Activated CD8-positive, alpha-beta memory T cell treated with anti-CD3 and anti-CD28 coated beads for 36 hours (primary cell): Measurements from ENCODE around the gene ABCD3. TPM values are rescaled to one million over a fixed set of nuclear protein-coding genes. Genes with fewer than 3 reads are reported as not detected.
"Not testable (repeated sequence)": the region's sequence is repeated elsewhere in the genome, so short reads cannot be mapped to it uniquely, and the experiment has no call there.

Source experiments
- CTCF ChIA-PET: fragments of 350-600 bp; sonication (Branson Sonifier 250); formaldehyde crosslinking; loops from one replicate; lab custom pipeline; 2021; ENCODE audit warnings: antibody characterized with exemption; lab: Charles Lee
- POLR2A ChIA-PET: fragments of 350-600 bp; sonication (Branson Sonifier 250); formaldehyde crosslinking; loops from one replicate; lab custom pipeline; 2021; ENCODE audit warnings: antibody characterized with exemption; lab: Charles Lee
- total RNA-seq, 2 experiments: library from RNA; stranded (reverse); gene quantifications; one replicate each; pipeline ENCODE4 v1.2.3, GENCODE V29; 2021

ABCD3 gene
- total RNA-seq, 2 experiments from 2014 or later, result 35.2 to 38.5 TPM

DNA sequence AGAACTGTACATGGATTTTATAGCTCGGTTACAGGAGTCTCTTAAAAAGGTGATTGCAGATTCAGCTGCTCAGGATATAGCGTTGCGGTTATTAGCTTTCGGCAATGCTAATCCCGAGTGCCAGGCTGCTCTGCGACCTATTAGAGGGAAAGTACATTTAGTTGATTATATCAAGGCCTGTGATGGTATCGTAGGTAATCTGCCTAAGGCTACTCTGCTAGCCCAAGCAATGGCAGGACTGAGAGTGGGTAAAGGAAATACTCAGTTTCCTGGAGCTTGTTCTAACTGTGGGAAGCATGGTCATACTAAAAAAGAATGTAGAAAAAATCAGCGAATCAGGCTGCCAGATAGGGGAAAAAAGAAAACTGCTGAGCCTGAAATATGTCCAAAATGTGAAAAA is 27.5 kb downstream of the ABCD3 start:
- CTCF ChIA-PET, POLR2A ChIA-PET: not testable (repeated sequence)

DNA sequence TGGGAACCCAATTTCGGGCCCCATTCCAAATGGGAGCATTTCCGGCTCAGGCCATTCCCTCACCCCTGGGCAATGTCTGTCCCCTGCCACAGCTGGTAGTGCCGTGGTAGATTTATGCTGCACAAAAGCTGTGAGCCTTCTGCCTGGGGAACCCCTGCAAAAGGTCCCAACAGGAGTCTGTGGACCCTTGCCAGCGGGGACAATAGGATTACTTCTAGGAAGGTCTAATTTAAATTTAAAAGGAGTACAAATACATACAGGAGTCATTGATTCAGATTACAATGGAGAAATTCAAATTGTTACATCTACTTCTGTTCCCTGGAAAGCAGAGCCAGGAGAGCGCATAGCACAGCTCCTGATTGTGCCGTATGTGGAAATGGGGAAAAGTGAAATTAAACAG is 28.0 kb downstream of the ABCD3 start:
- CTCF ChIA-PET, POLR2A ChIA-PET: not testable (repeated sequence)

DNA sequence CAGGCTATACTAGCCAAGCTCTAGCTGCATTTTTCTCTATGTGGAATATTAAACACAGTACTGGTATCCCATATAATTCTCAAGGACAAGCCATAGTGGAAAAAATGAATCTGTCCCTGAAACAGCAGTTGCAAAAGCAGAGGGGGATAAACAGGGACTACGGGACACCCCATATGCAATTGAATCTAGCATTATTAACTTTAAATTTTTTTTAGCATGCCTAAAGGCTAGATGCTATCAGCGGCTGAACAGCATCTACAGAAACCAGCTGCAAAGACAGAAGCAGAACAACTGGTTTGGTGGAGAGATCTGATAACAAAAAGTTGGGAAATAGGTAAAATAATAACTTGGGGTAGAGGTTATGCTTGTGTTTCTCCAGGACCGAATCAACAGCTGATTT is 30.6 kb downstream of the ABCD3 start:
- POLR2A ChIA-PET, CTCF ChIA-PET: not testable (repeated sequence)

DNA sequence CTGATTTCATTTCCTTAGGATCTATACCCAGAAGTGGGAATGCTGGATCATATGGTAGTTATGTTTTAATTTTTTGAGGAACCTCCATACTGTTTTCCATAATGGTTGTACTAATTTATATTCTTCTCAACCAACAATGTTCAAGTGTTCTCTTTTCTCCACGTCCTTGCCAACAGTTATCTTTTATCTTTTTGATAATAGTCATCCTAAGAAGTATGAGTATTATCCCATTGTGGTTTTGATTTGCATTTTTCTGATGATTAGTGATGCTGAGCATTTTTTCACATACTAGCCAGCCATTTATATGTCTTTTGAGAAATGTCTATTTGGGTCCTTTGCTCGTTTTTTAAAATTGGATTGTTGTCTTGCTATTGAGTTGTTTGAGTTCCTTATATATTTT is 38.5 kb downstream of the ABCD3 start:
- CTCF ChIA-PET, result no interaction called here
- POLR2A ChIA-PET, result no interaction called here

DNA sequence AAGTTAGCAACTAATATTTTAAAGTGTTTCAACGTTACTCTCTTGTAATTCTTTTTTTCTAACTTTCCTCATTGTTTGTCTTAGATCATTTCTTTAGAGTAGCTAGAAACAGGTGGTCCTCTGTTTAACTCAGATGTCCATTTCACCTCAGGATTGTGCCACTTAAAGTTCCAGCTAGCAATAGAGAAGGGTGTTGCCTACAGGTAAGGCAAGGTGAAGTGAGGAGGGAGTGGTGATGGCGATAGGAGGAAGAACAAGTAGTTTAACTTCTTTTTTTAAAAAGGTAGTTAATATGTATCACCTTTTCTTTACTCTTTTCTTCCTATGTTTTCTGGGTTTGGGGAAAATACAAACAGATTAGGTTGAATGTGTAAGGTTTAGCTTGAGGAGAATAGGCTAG is 44.4 kb downstream of the ABCD3 start:
- POLR2A ChIA-PET, result no interaction called here
- CTCF ChIA-PET, result interaction anchor here (1.9 kb wide), 1 partner anchor 423 kb away, joined by 6 read pairs; no protein-coding TSS in a partner anchor

DNA sequence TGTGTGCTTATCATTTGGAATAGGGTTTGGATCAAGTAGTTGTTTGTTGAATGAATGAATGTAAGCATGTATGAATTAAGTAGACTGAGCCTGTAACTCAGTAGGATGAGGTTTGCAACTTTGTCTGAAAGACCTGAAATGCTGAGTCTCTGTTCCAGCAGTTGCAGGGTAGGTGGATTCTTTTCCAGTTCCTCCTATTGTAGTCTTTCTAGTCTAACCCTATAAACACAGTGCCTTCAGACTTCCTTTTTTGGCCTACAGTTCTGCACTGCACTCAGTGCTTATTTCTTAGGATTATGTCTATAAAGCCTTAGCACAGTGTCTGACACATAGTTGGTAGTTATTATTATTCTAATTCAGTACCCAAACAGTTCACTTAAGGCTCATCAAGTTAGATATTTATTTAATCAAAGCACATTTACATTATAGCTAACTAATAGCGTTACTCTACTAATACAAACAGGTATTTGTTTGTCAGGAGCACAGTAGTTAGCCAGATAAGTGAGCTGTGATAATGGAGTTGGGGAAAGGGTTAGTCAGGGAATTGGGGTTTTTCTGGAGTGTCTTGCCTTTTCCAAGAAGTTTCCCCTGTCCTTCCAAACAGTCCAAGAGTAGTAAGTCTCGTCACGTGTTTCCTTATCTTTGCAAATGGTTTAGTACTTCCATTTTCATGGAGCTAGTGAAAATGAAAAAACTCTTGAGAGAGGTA is 45.0 kb downstream of the ABCD3 start:
- ChIA-PET POLR2A (no interaction called here), CTCF (interaction anchor here (0.6 to 1.9 kb wide), 2 partner anchors 402 to 423 kb away, joined by 3 to 6 read pairs; no protein-coding TSS in a partner anchor)

DNA sequence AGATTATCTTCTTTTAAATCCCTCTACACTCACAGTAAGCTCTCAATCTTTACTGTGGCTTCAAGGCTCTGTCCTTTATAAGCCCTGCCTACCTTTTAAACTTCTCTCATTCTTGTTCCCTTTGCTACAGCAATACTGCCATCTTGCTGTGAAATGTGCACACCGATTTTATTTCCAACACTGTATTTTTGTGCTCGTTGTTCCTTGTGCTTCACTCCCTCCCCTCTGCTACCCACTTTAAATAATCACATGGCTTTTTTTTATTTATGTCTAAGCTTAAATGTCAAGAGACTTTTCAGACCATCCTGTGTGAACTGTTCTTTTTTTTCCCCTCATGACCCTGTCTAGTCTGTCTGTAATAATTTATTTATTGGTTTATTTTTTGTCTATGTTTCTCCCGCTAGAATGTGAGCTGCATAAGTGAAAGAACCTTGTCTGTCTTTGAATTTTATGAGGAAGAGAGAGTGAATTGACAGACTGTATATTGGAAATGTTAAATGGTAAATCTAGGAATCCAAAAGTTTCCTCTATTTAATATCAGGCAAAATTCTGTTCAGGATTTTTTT is 45.7 kb downstream of the ABCD3 start:
- ChIA-PET CTCF (interaction anchor here (0.6 to 1.9 kb wide), 2 partner anchors 402 to 424 kb away, joined by 3 to 6 read pairs; no protein-coding TSS in a partner anchor), POLR2A (no interaction called here)

DNA sequence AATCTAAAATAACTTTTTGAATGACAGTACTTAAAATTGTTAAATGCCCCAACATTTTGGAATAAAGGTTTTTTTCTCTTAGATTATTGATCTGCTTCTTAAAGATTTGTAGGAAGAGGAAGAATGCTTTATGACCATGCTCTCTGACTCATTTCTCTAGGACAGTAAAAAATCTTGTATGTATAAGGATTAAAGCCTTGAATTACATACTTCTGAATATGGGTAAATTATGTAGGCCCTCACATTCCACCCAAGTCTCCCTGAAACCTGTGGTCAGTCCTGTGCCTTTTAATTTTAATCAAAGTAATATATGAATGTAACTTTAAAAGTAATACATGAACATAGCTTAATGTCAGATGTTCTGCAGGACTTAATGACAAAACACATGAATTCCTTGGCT is 50.5 kb downstream of the ABCD3 start:
- ChIA-PET POLR2A (no interaction called here), CTCF (no interaction called here)

DNA sequence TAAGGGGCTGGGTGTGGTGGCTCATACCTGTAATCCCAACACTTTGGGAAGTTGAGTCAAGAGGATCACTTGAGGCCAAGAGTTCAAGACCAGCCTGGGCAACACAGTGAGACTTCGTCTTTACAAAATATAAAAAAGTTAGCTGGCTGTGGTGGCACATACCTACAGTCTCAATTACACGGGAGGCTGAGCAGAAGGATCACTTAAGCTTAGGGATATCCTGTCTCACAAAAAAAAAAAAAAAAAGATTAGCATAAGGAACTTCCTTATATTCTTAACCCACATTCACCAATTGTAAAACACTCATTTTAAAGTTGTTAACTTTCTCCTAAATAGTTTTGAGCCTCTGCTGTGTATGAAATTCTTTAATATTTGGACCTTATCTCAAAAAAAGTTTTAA is 53.1 kb downstream of the ABCD3 start:
- ChIA-PET POLR2A (no interaction called here), CTCF (interaction anchor here (0.7 to 0.8 kb wide), 2 partner anchors 10 to 243 kb away, joined by 3 read pairs; no protein-coding TSS in a partner anchor)

DNA sequence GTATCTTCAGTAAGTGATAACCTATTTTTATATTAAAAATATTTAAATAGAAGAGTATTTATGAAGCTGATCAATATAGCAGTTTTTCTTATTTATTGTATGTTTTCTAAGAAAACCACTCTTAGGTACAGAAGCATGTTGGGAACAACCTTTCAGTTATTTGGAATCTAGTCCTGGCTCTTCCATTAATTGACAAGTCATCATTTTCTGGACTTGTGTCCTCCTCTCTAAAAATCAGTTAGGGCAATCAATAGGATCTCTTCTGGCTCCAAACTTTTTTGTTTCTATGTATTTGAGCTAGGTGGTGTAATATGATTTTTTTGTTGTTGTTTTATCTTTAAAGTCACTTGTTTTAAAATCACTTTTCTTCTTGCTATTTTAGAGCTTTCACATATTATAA is 57.0 kb downstream of the ABCD3 start:
- CTCF ChIA-PET, result no interaction called here
- POLR2A ChIA-PET, result no interaction called here

DNA sequence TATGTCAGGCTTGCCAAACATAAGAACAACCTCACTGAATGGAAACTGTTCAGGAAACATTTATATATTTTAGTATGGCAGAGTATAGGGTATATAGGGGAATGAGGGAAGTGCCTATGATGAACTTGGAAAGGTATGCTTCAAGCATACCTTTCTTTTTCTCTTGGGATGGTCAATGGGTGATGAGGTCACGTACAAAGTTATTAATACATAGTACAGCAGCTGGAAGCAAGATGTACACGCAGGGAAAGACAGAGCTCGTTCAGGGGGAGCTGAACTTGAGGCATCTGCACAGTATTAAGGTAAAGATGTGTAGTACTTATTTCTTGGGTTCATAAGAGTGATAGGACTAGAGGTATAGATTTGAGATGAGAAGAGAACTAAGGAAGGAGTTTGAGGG is 61.5 kb downstream of the ABCD3 start:
- ChIA-PET CTCF (interaction anchor here (1.5 kb wide), 1 partner anchor 324 kb away, joined by 3 read pairs; no protein-coding TSS in a partner anchor), POLR2A (no interaction called here)

DNA sequence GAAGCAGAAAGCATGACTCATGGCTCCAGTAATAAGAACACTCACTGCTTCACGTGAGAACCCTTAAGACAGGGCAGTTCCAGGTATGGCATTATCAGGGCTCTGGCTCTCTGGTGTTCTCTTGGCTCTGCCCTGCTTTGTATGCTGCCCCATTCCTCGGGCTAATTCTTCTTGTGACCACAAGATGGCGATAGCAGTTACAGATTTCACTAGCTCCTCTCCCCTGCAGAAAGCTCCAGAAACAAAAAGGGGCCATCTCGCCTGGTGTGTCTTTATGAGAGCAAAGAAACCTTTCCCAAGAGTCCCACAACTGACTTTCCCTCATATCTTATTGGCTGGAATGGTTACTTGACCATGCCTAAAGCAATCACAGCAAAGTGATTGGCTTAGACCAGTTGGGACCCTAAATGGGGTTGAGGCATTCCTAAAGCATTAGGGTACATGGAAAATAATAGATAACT is 63.3 kb downstream of the ABCD3 start:
- ChIA-PET POLR2A (no interaction called here), CTCF (interaction anchor here (0.6 to 2.0 kb wide), 4 partner anchors 11 to 324 kb away, joined by 3 to 9 read pairs (median 3); no protein-coding TSS in a partner anchor)

DNA sequence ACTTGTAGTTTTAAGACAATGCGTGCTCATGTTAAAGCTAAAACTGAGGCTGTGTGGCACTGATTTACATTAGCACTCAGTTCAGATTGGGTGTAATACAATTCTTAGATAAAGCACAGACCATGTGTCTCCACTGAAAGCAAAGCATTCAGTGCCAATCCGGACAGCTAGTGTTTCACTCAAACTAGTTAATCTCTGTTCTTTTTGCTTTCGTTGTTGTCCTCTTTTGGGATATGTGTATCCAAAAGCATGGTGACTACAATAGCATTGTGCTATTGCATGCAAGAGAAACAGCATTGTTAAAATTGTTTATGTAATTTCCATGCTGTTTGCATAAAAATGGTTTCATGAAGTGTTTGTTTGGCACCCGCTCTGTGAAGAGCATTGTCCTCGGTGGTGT is 68.8 kb downstream of the ABCD3 start:
- CTCF ChIA-PET, result interaction anchor here (0.9 kb wide), 1 partner anchor 67 kb away, joined by 3 read pairs; no protein-coding TSS in a partner anchor
- POLR2A ChIA-PET, result no interaction called here

DNA sequence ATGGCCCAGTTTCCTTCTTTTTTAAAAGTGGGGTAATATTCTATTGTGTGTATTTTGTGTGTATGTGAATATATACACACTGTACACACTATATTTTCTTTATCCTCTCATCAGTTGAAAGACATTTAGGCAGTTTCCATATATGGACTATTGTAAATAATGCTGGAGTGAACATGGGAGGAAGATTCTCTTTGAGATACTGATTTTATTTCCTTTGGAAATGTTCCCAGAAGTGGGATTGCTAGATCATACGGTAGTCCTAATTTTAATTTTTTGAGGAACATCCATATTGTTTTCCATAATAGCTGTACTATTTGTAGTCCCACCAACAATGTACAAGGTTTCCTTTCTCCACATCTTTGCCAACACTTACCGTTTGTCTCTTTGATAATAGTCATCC is 72.4 kb downstream of the ABCD3 start:
- POLR2A ChIA-PET, result no interaction called here

DNA sequence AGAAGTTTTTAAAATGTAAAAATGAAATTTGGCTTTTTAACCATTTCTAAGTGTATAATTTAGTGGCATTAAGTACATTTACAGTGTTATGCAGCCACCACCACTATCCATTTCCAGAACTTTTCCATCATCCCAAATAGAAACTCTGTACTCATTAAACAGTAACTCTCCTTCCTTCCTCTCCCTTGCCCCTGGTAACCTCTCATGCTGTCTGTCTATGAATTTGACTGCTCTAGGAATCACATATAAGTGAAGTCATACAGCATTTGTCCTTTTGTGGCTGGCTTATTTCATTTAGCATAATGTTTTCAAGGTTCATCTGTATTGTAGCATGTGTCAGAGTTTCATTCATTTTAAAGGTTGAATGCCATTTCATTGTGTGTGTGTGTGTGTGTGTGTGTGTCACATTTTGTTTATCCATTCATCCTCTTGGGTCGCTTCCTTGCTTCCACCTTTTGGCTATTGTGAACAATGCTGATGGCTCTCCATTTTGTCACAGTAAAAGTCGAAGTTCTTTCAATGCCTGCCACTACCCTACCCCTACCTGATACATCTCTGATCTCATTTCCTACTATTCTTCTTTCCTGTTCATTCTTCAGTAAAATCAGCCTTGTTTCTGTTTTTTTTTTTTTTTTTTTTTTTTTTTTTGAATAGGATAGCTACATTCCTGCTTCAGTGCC is 78.0 kb downstream of the ABCD3 start:
- CTCF ChIA-PET, result no interaction called here
- POLR2A ChIA-PET, result no interaction called here

More for the DNA sequence above, 72.4 kb downstream of the ABCD3 start:
- CTCF ChIA-PET, result no interaction called here

DNA sequence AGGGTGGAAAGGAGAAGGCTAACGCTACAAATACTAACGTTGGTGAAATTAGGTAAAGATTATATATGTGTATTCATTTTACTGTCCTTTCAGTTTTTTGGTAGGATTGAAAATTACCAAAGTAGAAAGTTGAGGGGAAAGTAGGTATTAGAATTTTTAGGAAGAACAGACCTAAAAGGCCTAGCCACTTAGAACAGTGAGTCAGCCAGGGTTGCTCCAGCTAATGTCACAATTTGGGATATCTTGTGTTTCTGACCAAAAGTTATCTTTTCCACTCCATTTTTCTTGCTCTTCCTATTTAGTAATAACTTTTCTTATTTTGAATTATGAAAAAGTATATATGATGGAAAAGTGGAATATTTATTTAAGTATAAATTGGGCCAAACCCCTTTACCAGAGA is 83.2 kb downstream of the ABCD3 start:
- ChIA-PET CTCF (interaction anchor here (1.2 kb wide), 1 partner anchor 13 kb away, joined by 4 read pairs; no protein-coding TSS in a partner anchor), POLR2A (no interaction called here)

DNA sequence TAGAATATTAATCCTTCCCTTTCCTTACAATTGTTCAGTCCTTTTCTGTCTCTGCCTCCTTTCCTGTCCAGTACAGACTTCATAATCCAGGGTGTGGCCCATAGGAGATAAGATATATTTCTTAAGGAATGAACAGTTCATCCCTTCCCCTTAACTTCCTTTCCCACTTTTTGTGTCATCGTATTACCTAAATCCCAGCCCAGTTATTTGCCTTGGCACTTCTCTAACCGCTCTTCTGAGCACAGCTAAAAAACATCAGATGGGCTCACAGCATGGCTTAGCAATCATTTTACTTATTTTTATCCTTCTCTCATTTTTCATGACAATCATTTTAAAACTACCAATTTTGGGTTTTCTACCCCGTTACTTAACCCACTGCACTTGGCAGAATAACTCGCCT is 83.7 kb downstream of the ABCD3 start:
- CTCF ChIA-PET, result interaction anchor here (1.2 kb wide), 1 partner anchor 12 kb away, joined by 4 read pairs; no protein-coding TSS in a partner anchor
- POLR2A ChIA-PET, result no interaction called here

DNA sequence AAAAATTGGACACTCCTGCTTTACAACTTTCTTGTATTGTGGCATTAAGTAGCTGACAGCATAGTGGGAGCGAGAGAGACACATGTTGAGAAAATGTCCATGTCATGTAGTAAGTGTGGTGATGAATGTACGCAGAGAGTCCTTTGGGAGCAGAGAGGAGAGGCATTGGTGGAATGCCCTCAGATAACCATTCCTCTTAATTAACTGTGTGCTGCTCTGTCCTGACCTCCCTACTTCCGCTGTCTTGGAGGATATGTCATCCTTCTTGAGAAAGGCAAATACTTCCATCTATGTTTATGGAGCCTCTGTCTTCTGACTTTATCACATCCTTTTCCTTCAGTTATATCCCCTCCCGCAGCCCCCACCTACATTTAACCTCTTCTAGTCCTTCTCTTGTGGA is 85.0 kb downstream of the ABCD3 start:
- ChIA-PET CTCF (no interaction called here), POLR2A (no interaction called here)

DNA sequence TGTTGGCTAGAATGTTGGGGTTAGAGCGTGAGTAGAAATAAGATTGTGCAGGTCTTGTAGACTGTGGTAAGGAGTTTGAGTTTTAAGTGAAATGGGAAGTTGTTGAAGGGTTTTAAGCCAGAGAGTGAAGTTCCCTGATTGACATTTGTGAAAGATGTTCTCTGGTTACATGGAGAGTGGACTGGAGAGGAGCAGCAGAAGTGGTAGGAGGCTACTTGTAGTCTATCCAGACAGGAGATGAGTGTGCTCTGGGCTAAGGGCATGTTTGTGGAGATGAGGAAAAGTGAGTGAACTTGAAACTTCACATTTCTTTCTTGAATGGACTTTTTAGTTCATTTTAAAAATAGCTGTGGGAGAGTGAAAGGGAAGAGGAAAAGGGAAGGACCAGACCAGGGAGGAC is 86.4 kb downstream of the ABCD3 start:
- CTCF ChIA-PET, result no interaction called here
- POLR2A ChIA-PET, result no interaction called here

DNA sequence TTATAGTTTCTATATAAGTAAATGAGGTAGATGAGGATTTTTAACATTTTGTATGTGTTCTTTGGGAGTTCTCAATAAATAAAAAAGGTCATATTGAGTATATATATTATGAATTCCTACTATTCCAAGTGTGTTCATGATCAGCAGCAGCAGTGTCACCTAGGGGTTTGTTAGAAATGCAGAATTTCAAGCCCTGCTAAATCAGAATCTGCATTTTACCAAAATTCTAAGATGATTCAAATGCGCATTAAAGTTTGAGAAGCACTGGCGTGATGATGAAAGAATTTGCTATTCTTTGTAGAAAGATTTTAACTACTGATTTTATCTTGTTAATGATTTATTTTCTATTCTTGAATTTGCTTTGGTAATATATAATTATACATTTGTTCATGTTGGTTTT is 94.6 kb downstream of the ABCD3 start:
- ChIA-PET POLR2A (no interaction called here), CTCF (no interaction called here)
